ENCODE measurements around the gene ULBP3. TPM values are rescaled to one million over a fixed set of nuclear protein-coding genes. Genes with fewer than 3 reads are reported as not detected.

ULBP3 gene
- total and polyA plus RNA-seq, 7 donors, result 0.15 to 0.67 (median 0.36) TPM

- ATAC-seq (no peak), DNase-seq (no peak)
- intact Hi-C loops (cut with DNase I), result no loop called here
- Histone ChIP-seq H3K36me3 (ENCODE audit: insufficient read depth in 1 of 2, low read depth in 1 of 2) (no peaks in the 10 kb centered on the region), H3K4me1 (peaks cover 12% of the 10 kb centered on the region), H3K9me3 (no peaks in the 10 kb centered on the region), H3K27ac (no peak overlapping the region), H3K27me3 (ENCODE audit: insufficient read depth in 3 of 3, low read length in 2 of 3) (peaks cover 0 to 24% (median 2%) of the 10 kb centered on the region in 3 donors), H3K4me3 (no peak overlapping the region)
- no peak for TF ChIP-seq CTCF (IDR thresholded peaks at IDR 0.05)
- WGBS, 3 donors, result 80 to 85% (median 84%) methylated on average over 4 of the region's 4 CpGs
Measured at GRCh38 chr6:150029749-150030148, 39.2 kb downstream of the ULBP3 start.

- WGBS, 3 donors, result 90 to 94% (median 93%) methylated on average over 7 of the region's 7 CpGs
Measured at GRCh38 chr6:150029276-150029675, 39.6 kb downstream of the ULBP3 start.

DNA sequence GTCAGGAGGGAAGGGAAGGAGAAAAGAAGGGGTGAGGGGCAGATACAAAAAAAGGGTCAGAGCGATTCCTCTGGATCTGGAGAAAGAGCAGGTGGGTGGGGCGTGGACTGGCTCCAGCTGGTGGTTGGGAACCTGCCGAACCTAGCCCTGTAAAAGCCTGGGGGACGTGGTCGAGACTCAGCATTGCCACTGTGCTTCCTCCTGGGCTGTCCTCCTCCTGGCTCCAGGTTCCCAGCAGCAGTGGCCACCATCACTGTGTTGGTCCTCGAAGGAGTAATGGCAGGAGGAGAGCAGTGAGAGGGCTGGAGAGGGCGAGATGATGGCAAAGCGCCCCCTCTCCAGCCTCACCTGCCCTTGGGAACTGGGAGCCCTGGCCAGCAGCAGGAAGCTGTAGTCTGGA lies 40.1 kb downstream of the ULBP3 start:
- no peaks in the 10 kb centered on the region for H3K36me3 ChIP-seq (ENCODE audit: insufficient read depth in 1 of 2, low read depth in 1 of 2)
- 70 to 75% (median 73%) methylated on average over 8 of the region's 8 CpGs for WGBS, 3 donors
- H3K27me3 ChIP-seq (ENCODE audit: insufficient read depth in 3 of 3, low read length in 2 of 3), result peaks cover 0 to 28% (median 4%) of the 10 kb centered on the region in 3 donors
- ATAC-seq, result no peak
- no peak for TF ChIP-seq CTCF (IDR thresholded peaks at IDR 0.05)
- DNase-seq, result no peak
- intact Hi-C loops (cut with DNase I), result no loop called here
- no peak overlapping the region for H3K27ac ChIP-seq
- H3K4me1 ChIP-seq, result peaks cover 12% of the 10 kb centered on the region
- no peak overlapping the region for H3K4me3 ChIP-seq
- H3K9me3 ChIP-seq, result no peaks in the 10 kb centered on the region

More at GRCh38 chr6:150029276-150029675, 39.6 kb downstream of the ULBP3 start:
- no peak overlapping the region for H3K4me3 ChIP-seq
- no peaks in the 10 kb centered on the region for H3K9me3 ChIP-seq
- intact Hi-C loops (cut with DNase I), result no loop called here
- H3K36me3 ChIP-seq (ENCODE audit: insufficient read depth in 1 of 2, low read depth in 1 of 2), result no peaks in the 10 kb centered on the region
- H3K4me1 ChIP-seq, result peaks cover 12% of the 10 kb centered on the region
- DNase-seq (no peak), ATAC-seq (no peak)
- no peak overlapping the region for H3K27ac ChIP-seq
- peaks cover 0 to 28% (median 2%) of the 10 kb centered on the region in 3 donors for H3K27me3 ChIP-seq (ENCODE audit: insufficient read depth in 3 of 3, low read length in 2 of 3)
- TF ChIP-seq CTCF (IDR thresholded peaks at IDR 0.05), result no peak

DNA sequence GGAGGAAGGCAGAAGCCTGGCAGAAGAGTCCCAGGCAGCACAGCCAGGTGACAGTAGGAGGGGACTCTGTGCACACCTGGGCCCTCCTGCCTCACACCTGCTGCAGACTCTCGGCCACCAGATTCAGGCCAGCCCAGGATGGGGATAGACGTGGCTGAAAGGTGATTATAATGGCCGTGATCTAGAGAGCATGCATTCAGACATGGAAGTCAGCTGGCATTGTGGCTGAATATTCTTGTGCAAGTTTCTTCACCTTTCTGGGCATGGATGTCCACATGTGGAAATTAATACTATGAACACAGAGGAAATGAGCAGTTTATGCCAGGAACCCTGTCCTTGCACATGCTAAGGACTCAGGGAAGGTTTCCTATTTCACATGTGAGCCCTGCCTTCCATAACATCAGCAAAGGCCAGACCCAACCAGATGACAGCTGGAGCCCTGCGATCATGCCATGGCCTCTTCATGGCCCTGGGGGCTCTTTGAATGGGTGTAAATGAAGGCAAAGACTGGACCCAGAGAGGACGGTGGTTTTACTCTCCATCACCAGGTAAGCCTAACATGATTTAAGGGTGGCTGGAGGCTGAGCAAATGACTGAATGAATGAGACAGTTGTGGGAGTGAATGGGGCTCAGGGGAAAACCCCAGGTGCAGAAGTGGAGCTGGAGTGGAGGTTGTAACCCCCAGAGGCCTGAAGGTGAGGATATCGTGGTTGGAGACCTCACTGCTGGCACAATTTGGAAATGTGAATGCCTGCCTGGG lies 40.9 kb downstream of the ULBP3 start:
- H3K27me3 ChIP-seq (ENCODE audit: insufficient read depth in 3 of 3, low read length in 2 of 3), result peaks cover 0 to 28% (median 4%) of the 10 kb centered on the region in 3 donors
- peaks cover 12% of the 10 kb centered on the region for H3K4me1 ChIP-seq
- TF ChIP-seq CTCF (IDR thresholded peaks at IDR 0.05), result no peak
- no peak for ATAC-seq
- H3K9me3 ChIP-seq, result no peaks in the 10 kb centered on the region
- H3K4me3 ChIP-seq, result no peak overlapping the region
- intact Hi-C loops (cut with DNase I), result no loop called here
- DNase-seq, result no peak
- 74 to 81% (median 80%) methylated on average over 6 of the region's 6 CpGs for WGBS, 3 donors
- no peaks in the 10 kb centered on the region for H3K36me3 ChIP-seq (ENCODE audit: insufficient read depth in 1 of 2, low read depth in 1 of 2)
- no peak overlapping the region for H3K27ac ChIP-seq
